Panc1 (cell line): ENCODE results near the gene NCKAP5. TPM values are rescaled to one million over a fixed set of nuclear protein-coding genes. Genes with fewer than 3 reads are reported as not detected.

ENCODE experiments used
- ATAC-seq: fragments of 200-7000 bp; cut with Tn5 transposase; 2 replicates; pipeline ENCODE4 v1.9.1; 2020; ENCODE audit warnings: mild to moderate bottlenecking, moderate library complexity
- BruUV-seq: library from RNA; stranded (reverse); fragments of 400-500 nt; replicated peaks from 2 replicates; lab custom pipeline; 2021; lab: Mats Ljungman, UMichigan
- CTCF ChIA-PET: fragments of 300-600 bp; sonication (Branson Sonifier 250); formaldehyde crosslinking; loops from one replicate; lab custom pipeline; 2022; ENCODE audit warnings: antibody characterized with exemption; lab: Charles Lee
- POLR2A ChIA-PET: fragments of 300-600 bp; sonication (Branson Sonifier 250); formaldehyde crosslinking; loops from one replicate; lab custom pipeline; 2022; ENCODE audit warnings: antibody characterized with exemption; lab: Charles Lee
- DNase-seq: peaks from one replicate; pipeline ENCODE4 v3.0.0-alpha.2; 2010; ENCODE audit warnings: low read depth, low spot score
- H3K27ac ChIP-seq: 2 replicates; pipeline ENCODE4 v1.5.1; 2011; ENCODE audit warnings: mild to moderate bottlenecking, low read length, inconsistent platforms
- H3K27me3 ChIP-seq: fragments of 200-500 bp; sonication (Bioruptor generic); 2 replicates; pipeline ENCODE4 v1.6.0; 2014; ENCODE audit warnings: low read length, inconsistent platforms; ENCODE audit not compliant: control insufficient read depth, insufficient read depth
- H3K36me3 ChIP-seq: fragments of 200-500 bp; sonication (Bioruptor generic); 2 replicates; pipeline ENCODE4 v1.5.1; 2014; ENCODE audit warnings: inconsistent platforms, mild to moderate bottlenecking, low read length, moderate library complexity; ENCODE audit not compliant: control insufficient read depth, insufficient read depth
- H3K4me1 ChIP-seq: 2 replicates; pipeline ENCODE4 v1.5.1; 2011; ENCODE audit warnings: inconsistent platforms, mild to moderate bottlenecking, low read length, moderate library complexity; ENCODE audit not compliant: control insufficient read depth, insufficient read depth
- H3K4me3 ChIP-seq, 2 experiments: 2 replicates each; pipeline ENCODE4 v1.5.1; 2011 to 2012; ENCODE audit warnings: low read depth in 2 of 2, low read length in 2 of 2, mild to moderate bottlenecking in 2 of 2, inconsistent platforms in 1 of 2, moderate library complexity in 1 of 2
- H3K9me3 ChIP-seq: fragments of 200-500 bp; sonication (Bioruptor generic); 2 replicates; pipeline ENCODE4 v1.5.1; 2014; ENCODE audit warnings: low read depth, mild to moderate bottlenecking, inconsistent platforms, low read length, moderate library complexity; ENCODE audit not compliant: control insufficient read depth, insufficient read depth
- CTCF ChIP-seq: fragments of 450-650 bp; IDR thresholded peaks from 2 replicates; pipeline ENCODE4 v1.5.1; 2017; ENCODE audit warnings: mild to moderate bottlenecking
- POLR2AphosphoS5 ChIP-seq: IDR thresholded peaks from 2 replicates; pipeline ENCODE4 v1.6.1; 2012; ENCODE audit warnings: mild to moderate bottlenecking, low read depth, low read length, moderate library complexity
- REST ChIP-seq, 2 experiments: IDR thresholded peaks; 2 replicates each; pipeline ENCODE4 v1.6.1; 2011 to 2012; ENCODE audit warnings: low read depth in 2 of 2, control low read depth in 1 of 2, low read length in 1 of 2, mild to moderate bottlenecking in 1 of 2, moderate library complexity in 1 of 2; ENCODE audit not compliant: insufficient read depth in 1 of 2
- SIN3A ChIP-seq: IDR thresholded peaks from 2 replicates; pipeline ENCODE4 v1.6.1; 2012; ENCODE audit warnings: low read depth, mild to moderate bottlenecking, low read length, moderate library complexity, borderline replicate concordance; ENCODE audit not compliant: insufficient read depth
- TCF7L2 ChIP-seq: IDR thresholded peaks from 2 replicates; pipeline ENCODE4 v1.6.1; 2011; ENCODE audit warnings: mild to moderate bottlenecking, low read depth, low read length, inconsistent platforms
- in situ Hi-C: cut with HindIII; loops from 2 replicates; pipeline ENCODE4 v1.10.0; 2016; ENCODE audit warnings: low sequenced_read_pairs, low pct_unique_long_range_greater_than_20kb
- intact Hi-C: fragments of 100-400 bp; cut with micrococcal nuclease; formaldehyde crosslinking; loops from one replicate; pipeline ENCODE4 v1.10.0; 2022; ENCODE audit not compliant: unreplicated experiment
- total RNA-seq: library from RNA; stranded (reverse); gene quantifications from one replicate; pipeline ENCODE4 v1.2.1, GENCODE V29; 2021; ENCODE audit not compliant: unreplicated experiment

Gene NCKAP5
- total RNA-seq, 1 experiment from 2014 or later: 0.10 TPM

- POLR2A ChIA-PET: no interaction called here
- no peak for TF ChIP-seq REST (IDR thresholded peaks at IDR 0.05; ENCODE audit: insufficient read depth in 1 of 2, low read depth in 2 of 2, low read length in 1 of 2)
- TF ChIP-seq TCF7L2: no peak
- no peak for TF ChIP-seq SIN3A
- TF ChIP-seq POLR2AphosphoS5: no peak
- no peak for TF ChIP-seq CTCF
- H3K36me3 ChIP-seq: no peaks in the 10 kb centered on the region
- no peaks in the 10 kb centered on the region for H3K4me1 ChIP-seq
- in situ Hi-C loops (no loop called here), intact Hi-C loops (no loop called here)
- no peak for DNase-seq
- no peak for ATAC-seq
- H3K4me3 ChIP-seq: no peak overlapping the region
- CTCF ChIA-PET: no interaction called here
- no peak overlapping the region for H3K27ac ChIP-seq
- no TSS peak for BruUV-seq
- no peaks in the 10 kb centered on the region for H3K27me3 ChIP-seq
- H3K9me3 ChIP-seq: no peaks in the 10 kb centered on the region
Observed at GRCh38 chr2:133497951-133498565, 70.2 kb downstream of the NCKAP5 start.

GRCh38 chr2:133497270-133497893 is 70.9 kb downstream of the NCKAP5 start:
- Histone ChIP-seq H3K4me1 (no peaks in the 10 kb centered on the region), H3K4me3 (no peak overlapping the region), H3K27me3 (no peaks in the 10 kb centered on the region), H3K9me3 (no peaks in the 10 kb centered on the region), H3K36me3 (no peaks in the 10 kb centered on the region), H3K27ac (no peak overlapping the region)
- DNase-seq: no peak
- in situ Hi-C loops: no loop called here
- no peak for ATAC-seq
- BruUV-seq: no TSS peak
- intact Hi-C loops: no loop called here
- TF ChIP-seq CTCF (no peak), TCF7L2 (no peak), REST (IDR thresholded peaks at IDR 0.05; ENCODE audit: insufficient read depth in 1 of 2, low read depth in 2 of 2, low read length in 1 of 2) (no peak), POLR2AphosphoS5 (no peak)
- CTCF ChIA-PET: no interaction called here
- POLR2A ChIA-PET: no interaction called here
